Brain microvascular endothelial cell (primary cell): Measurements from ENCODE around the gene ADAM17.
A peak's percentile ranks its signal among the peaks of the same experiment; 100 is the strongest.

Experiments
- DNase-seq: peaks from one replicate; pipeline ENCODE4 v3.0.0-alpha.2; 2020
- H3K27ac ChIP-seq: fragments of 250-450 bp; sonication (Bioruptor Pico); 2 replicates; pipeline ENCODE4 v1.5.1; 2020; ENCODE audit warnings: mild to moderate bottlenecking, moderate library complexity
- H3K27me3 ChIP-seq: fragments of 250-450 bp; sonication (Bioruptor Pico); replicated peaks from 2 replicates; pipeline ENCODE4 v1.5.1; 2020; ENCODE audit warnings: mild to moderate bottlenecking
- H3K36me3 ChIP-seq: fragments of 250-450 bp; sonication (Bioruptor Pico); replicated peaks from 2 replicates; pipeline ENCODE4 v1.5.1; 2020; ENCODE audit warnings: mild to moderate bottlenecking
- H3K4me3 ChIP-seq: 2 replicates; pipeline ENCODE4 v1.5.1; 2011; ENCODE audit warnings: low read depth, mild to moderate bottlenecking, control low read depth, low read length, moderate library complexity
- CTCF ChIP-seq: IDR thresholded peaks from 2 replicates; pipeline ENCODE4 v1.5.1; 2011; ENCODE audit warnings: low read depth, mild to moderate bottlenecking, moderate library complexity, low read length, control low read depth, inconsistent platforms; ENCODE audit errors: missing control alignments
- in situ Hi-C: cut with HindIII; loops from 2 replicates; pipeline ENCODE4 v1.10.0; 2017; ENCODE audit warnings: low sequenced_read_pairs, low pct_ligation_motif_present

The ADAM17 gene

GRCh38 chr2:9472511-9472910, 83.1 kb downstream of the ADAM17 start:
- TF ChIP-seq CTCF = no peak
- no peaks in the 10 kb centered on the region for H3K27me3 ChIP-seq
- in situ Hi-C loops = no loop called here
- H3K36me3 ChIP-seq = peaks cover 3% of the 10 kb centered on the region
- no peak overlapping the region for H3K4me3 ChIP-seq
- DNase-seq = no peak
- no peak overlapping the region for H3K27ac ChIP-seq

GRCh38 chr2:9471206-9471605, 84.4 kb downstream of the ADAM17 start:
- peaks cover 3% of the 10 kb centered on the region for H3K36me3 ChIP-seq
- H3K27me3 ChIP-seq = no peaks in the 10 kb centered on the region
- H3K4me3 ChIP-seq = no peak overlapping the region
- in situ Hi-C loops = no loop called here
- H3K27ac ChIP-seq = no peak overlapping the region
- no peak for DNase-seq
- TF ChIP-seq CTCF = no peak

DNA sequence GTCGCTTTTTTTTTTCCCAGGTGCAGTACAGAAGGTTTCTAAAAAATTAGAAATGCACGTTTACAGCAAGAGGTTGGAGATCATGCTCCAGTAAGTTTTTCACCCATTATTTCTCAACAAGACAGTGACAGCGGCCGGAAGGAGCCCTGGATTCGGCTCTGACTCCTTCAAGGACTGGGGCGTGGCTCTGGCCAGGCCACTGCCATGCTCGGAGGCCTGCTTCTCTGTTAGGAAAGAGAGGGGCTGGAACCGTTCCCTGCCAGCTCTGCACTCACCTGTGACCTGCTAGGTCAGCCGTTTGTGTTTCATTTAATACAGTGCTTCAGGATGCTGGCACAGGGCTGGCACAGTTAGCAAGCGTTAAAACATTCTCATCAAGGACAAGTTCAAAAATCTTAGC, 87.9 kb downstream of the ADAM17 start:
- in situ Hi-C loops = no loop called here
- no peak for DNase-seq
- H3K36me3 ChIP-seq = peaks cover 6% of the 10 kb centered on the region
- H3K27me3 ChIP-seq = no peaks in the 10 kb centered on the region
- H3K4me3 ChIP-seq = no peak overlapping the region
- no peak for TF ChIP-seq CTCF
- no peak overlapping the region for H3K27ac ChIP-seq

GRCh38 chr2:9466147-9466683, 89.4 kb downstream of the ADAM17 start:
- H3K36me3 ChIP-seq = peaks cover 6% of the 10 kb centered on the region
- H3K27ac ChIP-seq = no peak overlapping the region
- no peaks in the 10 kb centered on the region for H3K27me3 ChIP-seq
- no peak for TF ChIP-seq CTCF
- in situ Hi-C loops = no loop called here
- no peak for DNase-seq
- no peak overlapping the region for H3K4me3 ChIP-seq

GRCh38 chr2:9465170-9465569, 90.5 kb downstream of the ADAM17 start:
- H3K27ac ChIP-seq = no peak overlapping the region
- in situ Hi-C loops = no loop called here
- TF ChIP-seq CTCF = no peak
- DNase-seq = no peak
- H3K36me3 ChIP-seq = peaks cover 6% of the 10 kb centered on the region
- H3K4me3 ChIP-seq = no peak overlapping the region
- H3K27me3 ChIP-seq = no peaks in the 10 kb centered on the region

- no peaks in the 10 kb centered on the region for H3K27me3 ChIP-seq
- H3K27ac ChIP-seq = no peak overlapping the region
- H3K36me3 ChIP-seq = peaks cover 6% of the 10 kb centered on the region
- peak; percentile 25 for DNase-seq
- no peak for TF ChIP-seq CTCF
- in situ Hi-C loops = no loop called here
- no peak overlapping the region for H3K4me3 ChIP-seq
Measured at GRCh38 chr2:9463698-9464034, 92.0 kb downstream of the ADAM17 start.
